Caco-2 (cell line): ENCODE measurements around the gene ACSS1. TPM values are rescaled to one million over a fixed set of nuclear protein-coding genes. Genes with fewer than 3 reads are reported as not detected.

Source experiments
- BruUV-seq: library from RNA; stranded (reverse); fragments of 400-500 nt; replicated peaks from 2 replicates; lab custom pipeline; 2021; lab: Mats Ljungman, UMichigan
- CTCF ChIA-PET: fragments of 300-600 bp; sonication (Branson Sonifier 250); formaldehyde crosslinking; loops from one replicate; lab custom pipeline; 2022; ENCODE audit warnings: antibody characterized with exemption; lab: Charles Lee
- POLR2A ChIA-PET: fragments of 300-600 bp; sonication (Branson Sonifier 250); formaldehyde crosslinking; loops from one replicate; lab custom pipeline; 2022; ENCODE audit warnings: antibody characterized with exemption; lab: Charles Lee
- DNase-seq, 2 experiments: peaks; one replicate each; pipeline versions ENCODE4 v3.0.0 to v3.0.0-alpha.2; 2020 to 2022
- H3K27me3 ChIP-seq: replicated peaks from 2 replicates; pipeline ENCODE4 v1.6.0; 2011; ENCODE audit warnings: low read length; ENCODE audit not compliant: control insufficient read depth, insufficient read depth
- H3K36me3 ChIP-seq: 2 replicates; pipeline ENCODE4 v1.5.1; 2011; ENCODE audit warnings: low read length; ENCODE audit not compliant: control insufficient read depth, insufficient read depth
- H3K4me1 ChIP-seq: fragments of 250-450 bp; sonication (Bioruptor Pico); 2 replicates; pipeline ENCODE4 v1.5.1; 2020; ENCODE audit warnings: mild to moderate bottlenecking
- H3K4me3 ChIP-seq: 2 replicates; pipeline ENCODE4 v1.5.1; 2011; ENCODE audit warnings: low read depth, mild to moderate bottlenecking, control low read depth, low read length
- H3K9me3 ChIP-seq: fragments of 250-450 bp; sonication (Bioruptor Pico); 2 replicates; pipeline ENCODE4 v1.5.1; 2020; ENCODE audit warnings: mild to moderate bottlenecking, moderate library complexity
- H3K27ac Mint-ChIP-seq: one replicate; pipeline ENCODE4 v1.8.0; 2022; ENCODE audit warnings: mixed read lengths; ENCODE audit not compliant: unreplicated experiment
- H3K27me3 Mint-ChIP-seq: one replicate; pipeline ENCODE4 v1.8.0; 2022; ENCODE audit warnings: mixed read lengths; ENCODE audit not compliant: insufficient read depth, unreplicated experiment
- H3K36me3 Mint-ChIP-seq: one replicate; pipeline ENCODE4 v1.8.0; 2022; ENCODE audit warnings: mild to moderate bottlenecking, mixed read lengths; ENCODE audit not compliant: insufficient read depth, unreplicated experiment
- H3K4me1 Mint-ChIP-seq: one replicate; pipeline ENCODE4 v1.8.0; 2022; ENCODE audit warnings: low read depth, mixed read lengths; ENCODE audit not compliant: unreplicated experiment
- H3K4me3 Mint-ChIP-seq: one replicate; pipeline ENCODE4 v1.8.0; 2022; ENCODE audit warnings: mild to moderate bottlenecking, moderate library complexity, mixed read lengths; ENCODE audit not compliant: unreplicated experiment
- H3K9me3 Mint-ChIP-seq: one replicate; pipeline ENCODE4 v1.8.0; 2022; ENCODE audit warnings: mixed read lengths; ENCODE audit not compliant: unreplicated experiment
- intact Hi-C: fragments of 100-400 bp; cut with micrococcal nuclease; formaldehyde crosslinking; loops from one replicate; pipeline ENCODE4 v1.10.0; 2022; ENCODE audit not compliant: unreplicated experiment
- total RNA-seq: library from RNA; stranded (reverse); gene quantifications from 2 replicates; pipeline ENCODE4 v1.2.3, GENCODE V29; 2022
- TF ChIP-seq, protein P1 (sequence below), 2 experiments: fragments of 200-600 bp in 1 of 2; IDR thresholded peaks; 1 replicate in 1 of 2; 2 replicates in 1 of 2; pipeline versions ENCODE4 v1.5.1 to v1.8.0; 2011 to 2022; ENCODE audit warnings: antibody characterized with exemption in 1 of 2, control low read depth in 1 of 2, inconsistent platforms in 1 of 2, low read depth in 1 of 2, low read length in 1 of 2, mild to moderate bottlenecking in 1 of 2, moderate library complexity in 1 of 2; ENCODE audit not compliant: insufficient read depth in 1 of 2, severe bottlenecking in 1 of 2, unreplicated experiment in 1 of 2

Gene ACSS1
- total RNA-seq, 1 experiment from 2014 or later = 113 TPM

DNA sequence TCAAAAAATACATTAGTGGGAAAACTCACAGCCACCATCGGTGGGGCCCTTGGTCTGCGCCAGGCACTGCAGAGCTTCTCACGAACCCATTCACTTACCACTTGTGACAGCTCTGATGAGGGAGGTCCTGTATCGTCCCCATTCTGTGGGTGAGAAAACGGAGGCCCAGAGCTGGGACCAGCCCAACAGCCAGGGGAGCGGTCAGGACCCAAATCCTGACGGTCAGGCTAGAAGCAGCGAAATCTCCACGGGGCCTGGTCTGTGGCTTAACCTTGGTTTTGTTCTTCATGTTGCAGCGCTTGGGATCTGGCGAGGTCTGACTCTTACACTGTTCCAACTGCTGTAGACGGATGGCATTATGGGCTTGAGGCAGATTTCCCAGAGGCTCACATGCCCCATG is 31.7 kb upstream of the ACSS1 start:
- intact Hi-C loops = no loop called here
- Histone ChIP-seq H3K27me3 (no peaks in the 10 kb centered on the region; the same call in 1 of the 2 replicates), H3K4me1 (no peaks in the 10 kb centered on the region), H3K9me3 (0 out of 2 replicates have a peak, but pooled peaks cover under 1% of the 10 kb centered on the region), H3K4me3 (no peak overlapping the region), H3K36me3 (no peaks in the 10 kb centered on the region)
- H3K9me3 Mint-ChIP-seq = no peaks in the 10 kb centered on the region
- H3K36me3 Mint-ChIP-seq = no peaks in the 10 kb centered on the region
- peaks cover under 1% of the 10 kb centered on the region for H3K27me3 Mint-ChIP-seq
- TF ChIP-seq, protein P1, sequence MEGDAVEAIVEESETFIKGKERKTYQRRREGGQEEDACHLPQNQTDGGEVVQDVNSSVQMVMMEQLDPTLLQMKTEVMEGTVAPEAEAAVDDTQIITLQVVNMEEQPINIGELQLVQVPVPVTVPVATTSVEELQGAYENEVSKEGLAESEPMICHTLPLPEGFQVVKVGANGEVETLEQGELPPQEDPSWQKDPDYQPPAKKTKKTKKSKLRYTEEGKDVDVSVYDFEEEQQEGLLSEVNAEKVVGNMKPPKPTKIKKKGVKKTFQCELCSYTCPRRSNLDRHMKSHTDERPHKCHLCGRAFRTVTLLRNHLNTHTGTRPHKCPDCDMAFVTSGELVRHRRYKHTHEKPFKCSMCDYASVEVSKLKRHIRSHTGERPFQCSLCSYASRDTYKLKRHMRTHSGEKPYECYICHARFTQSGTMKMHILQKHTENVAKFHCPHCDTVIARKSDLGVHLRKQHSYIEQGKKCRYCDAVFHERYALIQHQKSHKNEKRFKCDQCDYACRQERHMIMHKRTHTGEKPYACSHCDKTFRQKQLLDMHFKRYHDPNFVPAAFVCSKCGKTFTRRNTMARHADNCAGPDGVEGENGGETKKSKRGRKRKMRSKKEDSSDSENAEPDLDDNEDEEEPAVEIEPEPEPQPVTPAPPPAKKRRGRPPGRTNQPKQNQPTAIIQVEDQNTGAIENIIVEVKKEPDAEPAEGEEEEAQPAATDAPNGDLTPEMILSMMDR (IDR thresholded peaks at IDR 0.05; ENCODE audit: insufficient read depth in 1 of 2, low read depth in 1 of 2, low read length in 1 of 2, severe bottlenecking in 1 of 2, unreplicated experiment in 1 of 2) = no peak
- no peak overlapping the region for H3K4me3 Mint-ChIP-seq
- no peak for DNase-seq
- BruUV-seq = no TSS peak
- CTCF ChIA-PET = no interaction called here
- no peak overlapping the region for H3K27ac Mint-ChIP-seq
- no peaks in the 10 kb centered on the region for H3K4me1 Mint-ChIP-seq
- POLR2A ChIA-PET = no interaction called here

DNA sequence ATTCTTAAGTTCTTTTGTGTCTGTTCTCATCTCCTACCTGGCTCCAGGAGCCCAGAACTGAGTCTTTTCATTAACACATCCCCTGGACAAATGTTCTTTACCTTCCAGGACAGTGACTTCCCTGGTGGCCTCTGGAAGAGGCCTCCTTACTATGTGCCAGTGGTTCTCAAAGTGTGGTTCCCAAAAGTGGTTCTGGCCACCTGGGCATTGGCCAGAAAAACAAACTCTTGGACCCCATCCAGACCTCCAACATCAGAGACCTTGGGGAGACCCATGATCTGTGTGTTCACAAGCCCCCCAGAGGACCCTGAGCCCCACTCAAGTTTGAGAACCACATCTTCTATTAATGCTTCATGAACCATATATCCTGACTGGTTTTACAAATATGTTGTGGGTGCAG is 31.2 kb upstream of the ACSS1 start:
- TF ChIP-seq, protein P1 (IDR thresholded peaks at IDR 0.05; ENCODE audit: insufficient read depth in 1 of 2, low read depth in 1 of 2, low read length in 1 of 2, severe bottlenecking in 1 of 2, unreplicated experiment in 1 of 2) = no peak
- peaks cover 6% of the 10 kb centered on the region; the same call in 1 of the 2 replicates for H3K9me3 ChIP-seq
- Mint-ChIP-seq H3K4me1 (no peaks in the 10 kb centered on the region), H3K36me3 (no peaks in the 10 kb centered on the region), H3K9me3 (no peaks in the 10 kb centered on the region), H3K27ac (no peak overlapping the region), H3K4me3 (no peak overlapping the region), H3K27me3 (no peaks in the 10 kb centered on the region)
- H3K27me3 ChIP-seq = no peaks in the 10 kb centered on the region; the same call in 1 of the 2 replicates
- ChIA-PET CTCF (no interaction called here), POLR2A (no interaction called here)
- intact Hi-C loops = no loop called here
- no peaks in the 10 kb centered on the region for H3K4me1 ChIP-seq
- H3K36me3 ChIP-seq = no peaks in the 10 kb centered on the region
- no peak for DNase-seq
- H3K4me3 ChIP-seq = no peak overlapping the region
- BruUV-seq = no TSS peak

DNA sequence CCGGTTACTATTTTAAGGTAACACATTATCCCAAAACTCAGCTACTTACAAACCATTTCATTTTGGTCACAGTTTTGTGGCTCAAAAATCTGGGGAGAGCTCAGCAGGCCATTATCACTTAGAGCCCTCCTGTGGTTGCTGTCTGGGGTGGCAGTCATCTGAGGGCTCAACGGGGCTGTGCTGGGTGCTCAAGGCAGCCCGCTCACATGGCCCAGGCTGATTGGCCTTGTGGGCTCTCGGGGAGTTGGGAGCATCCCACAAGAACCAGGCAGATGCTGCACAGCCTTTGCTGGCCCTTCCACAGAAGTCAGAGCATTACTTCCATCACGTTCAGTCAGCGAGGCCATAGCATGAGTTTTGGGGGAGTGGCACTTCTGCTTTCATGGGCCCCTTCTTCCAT is 30.3 kb upstream of the ACSS1 start:
- Mint-ChIP-seq H3K36me3 (no peaks in the 10 kb centered on the region), H3K9me3 (no peaks in the 10 kb centered on the region), H3K4me1 (no peaks in the 10 kb centered on the region), H3K4me3 (no peak overlapping the region), H3K27ac (no peak overlapping the region), H3K27me3 (no peaks in the 10 kb centered on the region)
- no peaks in the 10 kb centered on the region; the same call in 1 of the 2 replicates for H3K27me3 ChIP-seq
- no peaks in the 10 kb centered on the region for H3K4me1 ChIP-seq
- TF ChIP-seq, protein P1 (IDR thresholded peaks at IDR 0.05; ENCODE audit: insufficient read depth in 1 of 2, low read depth in 1 of 2, low read length in 1 of 2, severe bottlenecking in 1 of 2, unreplicated experiment in 1 of 2) = no peak
- BruUV-seq = no TSS peak
- CTCF ChIA-PET = no interaction called here
- DNase-seq = no peak
- H3K4me3 ChIP-seq = no peak overlapping the region
- no peaks in the 10 kb centered on the region for H3K36me3 ChIP-seq
- intact Hi-C loops = no loop called here
- H3K9me3 ChIP-seq = peaks cover 12% of the 10 kb centered on the region; the same call in 1 of the 2 replicates
- POLR2A ChIA-PET = no interaction called here
